Measurements from ENCODE around the gene C1QTNF6. TPM values are rescaled to one million over a fixed set of nuclear protein-coding genes. Genes with fewer than 3 reads are reported as not detected.

Gene C1QTNF6
- total RNA-seq, 1 experiment from 2014 or later = 15.2 TPM

DNA sequence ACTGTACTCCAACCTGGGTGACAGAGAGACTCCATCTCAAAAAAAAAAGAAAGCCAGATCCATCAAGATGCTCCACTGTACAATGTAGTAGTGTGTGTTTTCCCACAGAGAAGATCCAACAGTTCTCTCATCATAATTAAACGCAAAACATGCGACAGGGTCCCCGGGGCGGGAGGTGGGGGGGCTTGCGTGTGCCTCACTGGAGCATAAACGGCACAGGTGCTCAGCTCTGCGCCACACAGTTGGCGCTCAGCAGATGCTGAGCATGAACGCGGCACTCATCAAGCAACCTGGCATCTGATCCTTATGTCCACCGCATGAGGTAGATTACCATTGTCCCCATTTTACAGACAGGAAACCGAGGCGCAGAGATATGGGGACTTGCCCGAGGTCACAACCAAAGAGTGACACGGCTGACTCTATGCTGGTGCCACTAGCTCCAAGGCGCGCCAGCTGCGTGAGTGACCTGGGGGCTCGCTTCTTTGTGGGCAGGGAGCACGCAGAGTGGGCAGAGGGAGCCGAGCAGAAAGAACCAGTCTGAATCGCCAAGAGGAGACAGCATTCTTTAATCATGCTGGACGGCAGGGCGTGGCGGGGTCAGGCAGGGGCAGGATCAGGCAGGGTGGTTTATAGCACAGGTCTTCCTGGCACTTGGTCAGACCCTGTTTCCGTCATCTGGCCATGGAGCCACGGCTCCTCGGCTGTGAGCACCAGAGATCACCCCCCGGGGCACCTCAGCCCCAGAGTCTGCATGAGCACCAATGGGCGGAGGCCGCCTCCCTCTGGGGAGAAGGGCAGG lies 8.2 kb downstream of the C1QTNF6 start:
- H3K9me3 ChIP-seq (ENCODE audit: control insufficient read depth in 1 of 2, insufficient read depth in 1 of 2, low read depth in 1 of 2, low read length in 2 of 2) = no peaks in the 10 kb centered on the region
- CTCF ChIA-PET = no interaction called here
- POLR2A ChIA-PET = no interaction called here
- no peak overlapping the region for H3K4me3 ChIP-seq (replicated peaks in 1 of 2; ENCODE audit: low read depth in 1 of 2, low read length in 2 of 2)
- H2AFZ ChIP-seq (ENCODE audit: low read depth, low read length, poor library complexity, severe bottlenecking) = no peak overlapping the region
- BruUV-seq (replicated peaks) = no TSS peak
- H3K36me3 ChIP-seq (ENCODE audit: control insufficient read depth in 1 of 2, insufficient read depth in 2 of 2, low read length in 2 of 2) = no peaks in the 10 kb centered on the region
- RAD21 ChIA-PET (ENCODE audit: low non-redundant PET in 1 of 2, low total read pairs in 2 of 2, uncharacterized antibody in 2 of 2, unreplicated experiment in 2 of 2) = no interaction called here
- peaks cover 2 to 18% of the 10 kb centered on the region in 2 experiments; a peak in 3 of 4 replicates for H3K4me1 ChIP-seq (ENCODE audit: control insufficient read depth in 1 of 2, insufficient read depth in 2 of 2, low read length in 2 of 2)
- no peak overlapping the region for H3K9ac ChIP-seq (ENCODE audit: low read length)
- H3K4me2 ChIP-seq (ENCODE audit: low read length) = peak overlapping the region; percentile 18; the same call in 1 of the 2 replicates
- ATAC-seq (peak; percentile 16; the same call in 1 of the 2 replicates), DNase-seq (ENCODE audit: low read depth, low spot score) (no peak)
- TF ChIP-seq EZH2 (IDR thresholded peaks at IDR 0.05) = no peak
- TF ChIP-seq CBX3 (IDR thresholded peaks at IDR 0.05; ENCODE audit: low read depth) = no peak
- TF ChIP-seq, protein P1, sequence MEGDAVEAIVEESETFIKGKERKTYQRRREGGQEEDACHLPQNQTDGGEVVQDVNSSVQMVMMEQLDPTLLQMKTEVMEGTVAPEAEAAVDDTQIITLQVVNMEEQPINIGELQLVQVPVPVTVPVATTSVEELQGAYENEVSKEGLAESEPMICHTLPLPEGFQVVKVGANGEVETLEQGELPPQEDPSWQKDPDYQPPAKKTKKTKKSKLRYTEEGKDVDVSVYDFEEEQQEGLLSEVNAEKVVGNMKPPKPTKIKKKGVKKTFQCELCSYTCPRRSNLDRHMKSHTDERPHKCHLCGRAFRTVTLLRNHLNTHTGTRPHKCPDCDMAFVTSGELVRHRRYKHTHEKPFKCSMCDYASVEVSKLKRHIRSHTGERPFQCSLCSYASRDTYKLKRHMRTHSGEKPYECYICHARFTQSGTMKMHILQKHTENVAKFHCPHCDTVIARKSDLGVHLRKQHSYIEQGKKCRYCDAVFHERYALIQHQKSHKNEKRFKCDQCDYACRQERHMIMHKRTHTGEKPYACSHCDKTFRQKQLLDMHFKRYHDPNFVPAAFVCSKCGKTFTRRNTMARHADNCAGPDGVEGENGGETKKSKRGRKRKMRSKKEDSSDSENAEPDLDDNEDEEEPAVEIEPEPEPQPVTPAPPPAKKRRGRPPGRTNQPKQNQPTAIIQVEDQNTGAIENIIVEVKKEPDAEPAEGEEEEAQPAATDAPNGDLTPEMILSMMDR (IDR thresholded peaks at IDR 0.05 in 2 of 3, conservative IDR thresholded peaks at IDR 0.05 in 1 of 3; ENCODE audit: borderline replicate concordance in 1 of 3, insufficient read depth in 1 of 3, low read depth in 2 of 3, low read length in 2 of 3) = no peak
- H3K27me3 ChIP-seq (ENCODE audit: insufficient read depth, low read length) = no peaks in the 10 kb centered on the region
- intact Hi-C loops (cut with micrococcal nuclease) = no loop called here
- H3K9me2 ChIP-seq (ENCODE audit: insufficient read depth) = no peaks in the 10 kb centered on the region
- no peak overlapping the region; the same call in 1 of the 2 replicates for H3K27ac ChIP-seq (ENCODE audit: low read depth, low read length)
- no peaks in the 10 kb centered on the region for H4K20me1 ChIP-seq (ENCODE audit: insufficient read depth)
- no peaks in the 10 kb centered on the region for H3K79me2 ChIP-seq (ENCODE audit: insufficient read depth, low read length)

GRCh38 chr22:37179126-37179470 lies 8.9 kb downstream of the C1QTNF6 start:
- POLR2A ChIA-PET = interaction anchor here (2.3 kb wide), 1 partner anchor 8 kb away, joined by 12 read pairs; the partner anchor contains the start of gene C1QTNF6
- no peaks in the 10 kb centered on the region for H3K79me2 ChIP-seq (ENCODE audit: insufficient read depth, low read length)
- BruUV-seq (replicated peaks) = no TSS peak

More at GRCh38 chr22:37179126-37179470, 8.9 kb downstream of the C1QTNF6 start:
- intact Hi-C loops (cut with micrococcal nuclease) = no loop called here
- Histone ChIP-seq H3K9me3 (ENCODE audit: control insufficient read depth in 1 of 2, insufficient read depth in 1 of 2, low read depth in 1 of 2, low read length in 2 of 2) (no peaks in the 10 kb centered on the region), H4K20me1 (ENCODE audit: insufficient read depth) (no peaks in the 10 kb centered on the region), H3K27me3 (ENCODE audit: insufficient read depth, low read length) (no peaks in the 10 kb centered on the region), H3K4me3 (replicated peaks in 1 of 2; ENCODE audit: low read depth in 1 of 2, low read length in 2 of 2) (no peak overlapping the region), H3K9ac (ENCODE audit: low read length) (no peak overlapping the region), H2AFZ (ENCODE audit: low read depth, low read length, poor library complexity, severe bottlenecking) (no peak overlapping the region), H3K9me2 (ENCODE audit: insufficient read depth) (no peaks in the 10 kb centered on the region), H3K4me2 (ENCODE audit: low read length) (no peak overlapping the region), H3K4me1 (ENCODE audit: control insufficient read depth in 1 of 2, insufficient read depth in 2 of 2, low read length in 2 of 2) (peaks cover 2 to 18% of the 10 kb centered on the region in 2 experiments; a peak in 3 of 4 replicates), H3K36me3 (ENCODE audit: control insufficient read depth in 1 of 2, insufficient read depth in 2 of 2, low read length in 2 of 2) (no peaks in the 10 kb centered on the region), H3K27ac (ENCODE audit: low read depth, low read length) (no peak overlapping the region)
- TF ChIP-seq POLR2AphosphoS5 (IDR thresholded peaks at IDR 0.05; ENCODE audit: low read depth, low read length) (no peak), EZH2 (IDR thresholded peaks at IDR 0.05) (no peak)
- no peak for ATAC-seq
- CTCF ChIA-PET = no interaction called here
- DNase-seq (ENCODE audit: low read depth, low spot score) = no peak
- RAD21 ChIA-PET (ENCODE audit: low non-redundant PET in 1 of 2, low total read pairs in 2 of 2, uncharacterized antibody in 2 of 2, unreplicated experiment in 2 of 2) = no interaction called here

Measured in HCT116 (cell line).